Activated CD4-positive, alpha-beta T cell treated with anti-CD3 and anti-CD28 coated beads for 1 hour (primary cell): Measurements from ENCODE around the gene SYNE2.

Experiments used
- DNase-seq: peaks from one replicate; pipeline ENCODE4 v3.0.0-alpha.2; 2020

Gene SYNE2

DNA sequence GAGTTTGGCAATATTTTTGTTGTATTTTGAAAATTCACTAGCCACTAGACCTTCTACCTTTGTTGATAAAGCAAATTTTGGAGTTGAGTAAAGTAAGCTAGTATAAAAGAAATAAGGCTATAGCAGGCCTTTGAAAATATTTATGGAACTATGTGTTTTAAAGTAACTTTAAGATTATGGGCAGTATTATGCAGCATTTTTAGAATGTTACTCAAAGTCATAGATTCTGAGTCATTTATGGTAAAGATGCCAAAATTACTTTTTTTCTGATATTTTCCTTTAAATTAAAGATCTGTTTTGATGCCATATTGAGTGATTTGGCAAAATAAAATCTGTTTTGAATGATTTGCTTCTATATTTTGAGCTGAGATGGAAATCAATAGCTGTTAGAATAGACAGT lies 57.2 kb downstream of the SYNE2 start:
- DNase-seq: no peak

GRCh38 chr14:63910583-63911363 lies 58.0 kb downstream of the SYNE2 start:
- no peak for DNase-seq

GRCh38 chr14:63911404-63911803 lies 58.6 kb downstream of the SYNE2 start:
- no peak for DNase-seq

DNA sequence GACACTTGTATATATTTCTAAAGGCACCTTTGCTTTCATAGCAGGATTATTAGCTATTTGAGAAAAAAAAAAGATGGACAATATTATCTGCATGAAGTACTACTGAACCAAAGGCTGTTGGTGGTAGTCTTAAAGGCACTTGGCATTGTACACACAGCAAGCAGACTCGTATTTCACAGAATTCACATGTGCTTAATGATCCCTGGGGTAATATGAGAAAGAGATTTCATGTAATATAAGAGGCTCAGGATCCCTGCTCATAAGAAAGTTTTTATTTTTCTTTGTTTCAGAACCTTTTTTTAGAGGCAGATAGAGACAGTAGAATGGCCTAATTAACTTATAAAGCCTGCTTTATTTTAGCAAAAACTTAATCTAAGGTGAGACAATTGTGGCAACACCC lies 59.5 kb downstream of the SYNE2 start:
- no peak for DNase-seq

- no peak for DNase-seq
These were observed 65.6 kb downstream of the SYNE2 start for GRCh38 chr14:63918411-63918810.

DNA sequence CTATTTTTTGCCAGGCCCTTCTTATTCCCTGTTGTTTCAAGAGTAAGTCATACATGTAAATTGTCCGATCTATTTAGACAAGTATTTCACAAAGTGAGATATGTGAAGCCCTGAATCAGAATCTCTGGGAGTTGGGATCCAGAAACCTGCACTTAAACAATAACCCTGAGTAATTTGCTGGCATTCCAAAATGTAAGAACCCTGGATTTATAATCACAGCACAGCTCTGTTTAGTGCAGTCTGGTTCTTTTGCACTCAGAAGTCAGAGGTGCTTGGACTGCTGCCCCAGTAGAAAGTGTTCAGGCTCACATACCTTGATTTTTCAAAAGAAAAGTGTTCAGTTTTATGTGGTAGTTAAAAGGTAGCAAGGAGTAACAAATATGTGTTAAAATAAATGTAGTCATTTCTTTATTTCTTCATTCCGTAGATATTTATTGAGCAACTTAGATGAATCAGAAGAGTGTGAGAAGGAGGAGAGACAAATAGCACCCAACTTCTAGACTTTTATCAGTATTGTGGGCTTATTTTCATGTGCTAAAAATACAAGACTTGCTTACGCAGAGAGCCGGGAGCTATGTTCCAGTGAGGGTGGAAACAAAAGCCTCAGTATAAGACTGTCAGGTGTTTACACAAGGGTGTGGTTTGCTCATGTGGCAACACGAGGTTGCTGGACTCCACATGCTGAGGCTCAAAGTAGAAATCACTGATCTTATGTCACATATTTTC lies 70.1 kb downstream of the SYNE2 start:
- no peak for DNase-seq

DNA sequence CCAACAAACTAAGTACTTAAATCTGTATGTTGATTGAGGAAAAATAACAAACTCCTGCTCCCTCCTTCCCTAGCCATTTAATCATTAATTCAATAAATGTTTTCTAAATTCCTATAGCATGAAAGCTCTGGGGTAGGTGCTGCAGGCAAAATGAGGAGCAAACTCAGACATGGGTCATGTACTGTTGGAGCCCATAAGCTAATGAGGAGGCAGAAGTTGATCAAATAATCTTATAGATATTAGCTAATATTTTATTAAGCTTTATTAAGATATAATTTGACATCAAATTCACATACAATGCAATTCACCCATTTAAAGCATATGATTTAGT lies 70.6 kb downstream of the SYNE2 start:
- no peak for DNase-seq

GRCh38 chr14:63924375-63924774 lies 71.6 kb downstream of the SYNE2 start:
- no peak for DNase-seq

DNA sequence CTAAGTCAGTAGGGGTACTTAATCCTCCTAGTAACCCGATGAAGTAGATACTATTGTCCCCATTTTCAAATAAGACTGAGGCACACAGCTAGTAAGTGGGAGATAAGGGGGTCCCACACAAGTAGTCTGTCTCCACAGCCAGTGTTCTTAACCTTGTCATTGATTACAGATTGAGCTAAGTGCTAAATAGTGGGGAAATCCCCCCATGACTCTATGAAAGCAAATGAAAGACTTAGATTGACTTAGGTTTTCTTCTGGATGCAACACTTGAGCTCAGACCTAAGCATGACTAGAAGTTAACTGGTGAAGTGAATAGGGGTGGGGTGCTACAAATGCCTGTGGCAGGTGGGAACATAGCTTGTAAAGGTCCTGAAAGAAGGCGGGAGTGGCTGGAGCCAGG lies 73.8 kb downstream of the SYNE2 start:
- no peak for DNase-seq

DNA sequence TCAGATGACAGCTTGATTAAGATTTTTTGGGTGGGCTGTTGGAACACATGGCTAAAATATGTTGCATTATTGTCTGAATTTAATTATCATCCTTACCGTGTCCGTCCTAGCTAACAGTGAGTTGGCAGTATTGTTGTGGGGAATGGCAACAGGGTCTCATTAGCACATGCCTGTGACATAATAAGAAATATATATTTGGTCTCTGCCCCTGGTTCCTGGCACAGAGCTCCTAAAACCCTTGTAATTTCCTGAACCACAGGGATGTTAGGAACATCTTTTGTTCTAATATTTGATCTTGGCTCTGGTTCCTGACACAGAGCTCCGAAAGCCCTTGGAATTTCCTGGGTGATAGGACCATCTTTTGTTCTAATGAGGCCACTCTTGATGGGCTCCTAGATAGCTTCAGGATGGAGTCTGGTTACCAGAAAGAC lies 76.0 kb downstream of the SYNE2 start:
- DNase-seq: no peak

DNA sequence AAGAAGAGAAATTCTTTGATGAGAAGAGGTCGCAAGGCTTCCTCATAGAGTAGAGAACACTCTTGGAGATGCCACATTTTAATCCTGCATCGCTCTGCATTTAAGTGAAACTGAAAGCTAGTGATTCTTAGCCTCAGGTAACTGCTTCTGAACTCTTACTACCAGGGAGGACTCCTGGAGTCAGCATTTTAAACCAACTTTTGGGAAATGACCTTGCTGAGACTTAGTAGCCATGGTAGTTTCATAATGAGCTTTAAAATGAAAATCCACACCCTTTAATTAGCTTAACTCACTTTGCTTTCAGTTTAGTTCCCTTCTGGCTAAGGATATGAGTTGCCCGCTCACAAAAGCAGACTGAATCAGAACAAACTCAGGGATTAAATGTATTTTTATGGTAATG lies 80.3 kb downstream of the SYNE2 start:
- DNase-seq: no peak

DNA sequence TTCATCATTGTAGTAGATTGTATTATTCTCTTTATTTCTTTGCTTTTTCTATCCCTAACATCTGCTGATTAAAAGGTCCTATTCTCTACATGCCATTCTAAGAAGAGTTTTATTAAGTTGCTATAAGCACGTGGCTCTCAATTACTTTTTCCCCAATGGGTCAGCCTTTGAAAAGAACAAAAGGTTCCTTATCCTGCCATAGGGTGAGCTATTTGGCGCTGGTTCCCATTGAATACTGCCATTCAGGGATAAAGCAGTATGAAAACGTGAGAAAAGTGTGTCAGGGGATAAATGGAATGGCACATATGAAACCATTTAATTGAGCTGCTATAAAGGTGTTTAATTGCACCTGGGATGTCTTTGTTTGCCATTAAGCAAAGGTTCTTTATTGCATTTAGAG lies 80.9 kb downstream of the SYNE2 start:
- no peak for DNase-seq

DNA sequence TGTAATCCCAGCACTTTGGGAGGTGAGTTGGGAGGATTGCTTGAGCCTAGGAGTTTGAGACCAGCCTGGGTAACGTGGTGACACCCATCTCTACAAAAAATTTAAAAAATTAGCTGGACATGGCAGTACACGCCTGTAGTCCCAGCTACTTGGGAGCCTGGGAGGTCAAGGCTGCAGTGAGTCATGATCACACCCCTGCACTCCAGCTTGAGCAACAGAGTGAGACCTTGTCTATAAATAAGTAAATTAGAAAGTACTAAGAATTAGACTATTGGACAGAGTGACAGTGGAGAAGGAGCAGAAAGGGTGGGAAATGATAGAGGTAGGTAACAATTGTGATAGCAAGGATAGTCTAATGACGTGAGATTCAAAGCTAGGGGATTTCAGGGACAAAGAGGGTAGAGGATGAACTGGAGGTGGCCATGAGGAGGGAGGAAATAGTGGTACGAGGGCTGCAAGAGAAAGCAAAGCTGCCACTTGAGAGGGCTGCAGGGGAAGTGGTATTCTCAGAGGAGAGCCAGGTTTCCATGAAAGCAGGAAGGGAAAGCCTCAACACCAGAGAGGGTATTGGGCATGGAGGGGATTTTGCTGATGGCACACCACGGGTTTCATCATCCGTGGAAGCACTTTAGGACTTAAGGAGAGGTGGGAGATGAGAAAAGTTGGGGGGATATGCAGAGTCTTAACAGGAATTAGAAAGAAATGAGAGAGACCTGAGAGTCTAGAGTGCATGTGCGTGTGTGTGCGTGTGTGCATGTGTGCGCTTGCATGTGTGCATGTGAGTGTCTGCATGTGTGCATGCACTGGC lies 85.6 kb downstream of the SYNE2 start:
- no peak for DNase-seq

- DNase-seq: no peak
These were observed 86.1 kb downstream of the SYNE2 start for GRCh38 chr14:63939006-63939270.

DNA sequence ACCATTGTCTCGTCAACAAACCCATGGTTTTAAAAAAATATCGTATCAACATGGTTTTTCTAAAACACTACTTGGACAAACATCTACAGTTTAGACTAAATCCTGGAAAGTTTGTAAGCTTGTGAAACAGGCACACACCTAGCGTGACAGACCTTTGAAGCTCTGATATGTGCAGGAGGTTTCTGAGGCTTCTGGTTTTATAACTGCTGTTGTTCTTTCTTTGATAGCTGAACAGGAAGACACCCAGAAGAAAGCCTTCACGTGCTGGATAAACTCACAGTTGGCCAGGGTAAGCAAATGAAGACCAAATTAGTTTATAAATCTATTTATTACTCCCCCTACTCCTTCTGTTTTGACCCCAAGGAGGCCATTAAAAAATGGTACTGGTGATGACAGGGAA lies 87.6 kb downstream of the SYNE2 start:
- DNase-seq: no peak

- DNase-seq: no peak
These were observed 88.2 kb downstream of the SYNE2 start for GRCh38 chr14:63941023-63941422.

DNA sequence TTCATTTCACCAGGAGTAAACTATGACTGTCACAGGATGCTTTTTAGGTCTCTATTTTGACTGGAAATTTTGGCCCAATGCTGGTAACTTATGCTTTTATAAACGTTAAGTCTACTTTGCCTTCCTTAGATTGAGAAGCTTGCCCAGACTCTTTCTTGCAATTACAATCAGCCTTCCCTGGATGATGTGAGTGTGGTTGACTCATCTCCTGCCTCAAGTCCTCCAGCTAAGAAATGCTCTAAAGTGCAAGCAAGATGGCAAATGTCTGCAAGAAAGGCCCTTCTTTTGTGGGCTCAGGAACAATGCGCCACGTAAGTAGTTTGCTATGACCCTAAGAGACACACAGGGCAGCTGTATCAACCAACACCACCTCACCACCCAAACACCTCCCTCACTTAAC lies 96.9 kb downstream of the SYNE2 start:
- DNase-seq: no peak

GRCh38 chr14:63951021-63951420 lies 98.2 kb downstream of the SYNE2 start:
- no peak for DNase-seq

- no peak for DNase-seq
These were observed 98.6 kb downstream of the SYNE2 start for GRCh38 chr14:63951429-63951828.

- no peak for DNase-seq
These were observed 99.5 kb downstream of the SYNE2 start for GRCh38 chr14:63952053-63952932.

DNA sequence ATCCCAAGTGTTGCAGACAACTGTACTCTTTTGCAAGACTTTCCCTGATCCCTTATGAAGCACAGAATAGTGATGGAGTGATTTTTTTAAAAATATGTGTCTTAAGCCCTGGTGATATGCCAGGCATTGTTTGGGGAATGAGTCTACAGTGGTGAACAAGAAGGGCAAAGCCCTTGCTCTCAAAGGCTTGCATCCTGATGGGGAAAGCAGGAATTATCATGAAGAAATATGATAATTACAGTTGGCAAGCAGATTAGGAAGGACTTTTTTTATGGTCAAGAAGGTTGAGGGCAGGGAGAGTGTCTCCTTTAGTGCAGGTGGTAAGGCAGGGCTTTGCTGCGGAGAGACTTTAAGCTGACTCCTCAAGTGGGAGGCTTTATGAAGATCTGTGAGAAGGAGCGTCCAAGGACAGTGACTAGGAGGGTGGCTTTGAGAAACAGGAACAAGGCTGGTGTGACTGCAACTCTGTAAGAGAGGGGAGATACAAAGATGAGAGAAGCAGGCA lies 100.2 kb downstream of the SYNE2 start:
- no peak for DNase-seq

DNA sequence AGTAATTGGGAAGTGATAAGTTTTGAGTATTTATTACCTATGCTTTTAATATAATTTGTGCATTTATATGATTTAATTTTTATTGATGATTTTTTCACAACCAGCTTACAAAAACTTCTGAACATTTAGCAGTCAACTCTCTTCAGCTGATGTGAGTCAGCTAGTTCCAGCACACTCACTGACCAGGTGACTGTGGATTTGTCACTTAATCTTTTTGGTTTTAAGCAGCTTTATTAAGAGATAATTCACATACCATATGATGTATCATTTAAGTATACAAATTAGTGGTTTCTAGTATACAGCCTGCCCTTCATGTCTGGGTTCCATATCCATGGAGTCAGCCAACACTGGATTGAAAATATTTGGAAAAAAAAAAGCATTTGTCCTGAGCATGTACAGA lies 103.5 kb downstream of the SYNE2 start:
- no peak for DNase-seq
